Measurements from ENCODE around the gene EXOC2. TPM values are rescaled to one million over a fixed set of nuclear protein-coding genes. Genes with fewer than 3 reads are reported as not detected.
"Not testable (repeated sequence)": the region's sequence is repeated elsewhere in the genome, so short reads cannot be mapped to it uniquely, and the experiment has no call there.

EXOC2 gene
- total RNA-seq, 1 experiment from 2014 or later, result 39.0 TPM

DNA sequence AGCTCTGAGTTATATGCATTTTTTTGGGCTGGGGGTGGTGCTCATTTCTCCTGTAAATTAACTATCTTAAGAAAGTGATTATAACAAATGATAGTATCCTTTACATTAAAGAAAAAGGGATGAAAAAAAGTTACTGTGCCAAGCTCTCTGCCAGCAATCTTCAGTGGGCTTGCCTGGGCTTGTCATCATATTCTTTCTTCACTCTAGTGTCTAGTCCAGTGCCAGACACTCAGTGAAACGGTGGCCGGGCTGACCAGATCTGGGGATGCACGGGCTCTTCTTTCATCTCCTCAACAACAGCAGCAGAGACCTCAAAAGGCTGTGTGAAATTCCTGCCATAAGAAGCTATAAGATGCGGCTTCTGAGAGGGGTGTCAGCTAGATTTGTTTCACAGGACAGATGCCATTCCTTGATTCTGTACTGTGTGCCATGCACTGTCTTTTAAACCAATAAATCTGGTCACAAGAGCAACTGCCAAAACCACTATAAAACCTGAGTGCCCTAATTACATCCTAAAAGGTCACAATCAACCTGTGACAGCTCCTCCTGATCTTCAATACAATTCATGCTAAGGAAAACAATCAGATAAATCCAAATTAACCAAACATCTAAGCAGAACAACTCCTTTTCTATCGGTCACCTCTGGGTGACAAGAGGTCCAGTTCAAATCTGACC is 12.1 kb downstream of the EXOC2 start:
- DNase-seq (ENCODE audit: low spot score), result no peak

DNA sequence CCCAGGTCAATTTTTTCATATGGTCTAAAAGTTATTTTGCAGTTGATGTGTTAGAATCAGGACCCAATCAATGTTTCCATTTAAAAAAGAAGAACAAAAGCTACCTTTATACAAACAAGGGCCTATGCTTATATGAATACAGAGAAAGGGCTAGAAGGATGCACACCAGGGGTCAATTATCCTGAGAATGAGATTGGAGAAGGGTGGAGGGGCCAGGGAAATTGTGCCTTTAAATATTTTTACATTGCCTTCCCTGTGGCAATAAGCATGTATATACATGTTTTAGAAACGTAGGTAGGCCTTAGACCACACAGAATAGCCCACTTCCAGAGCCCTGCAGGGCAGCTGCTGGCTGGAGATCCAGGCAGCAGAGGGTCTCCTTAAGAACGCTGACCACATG is 12.7 kb downstream of the EXOC2 start:
- DNase-seq (ENCODE audit: low spot score), result no peak

DNA sequence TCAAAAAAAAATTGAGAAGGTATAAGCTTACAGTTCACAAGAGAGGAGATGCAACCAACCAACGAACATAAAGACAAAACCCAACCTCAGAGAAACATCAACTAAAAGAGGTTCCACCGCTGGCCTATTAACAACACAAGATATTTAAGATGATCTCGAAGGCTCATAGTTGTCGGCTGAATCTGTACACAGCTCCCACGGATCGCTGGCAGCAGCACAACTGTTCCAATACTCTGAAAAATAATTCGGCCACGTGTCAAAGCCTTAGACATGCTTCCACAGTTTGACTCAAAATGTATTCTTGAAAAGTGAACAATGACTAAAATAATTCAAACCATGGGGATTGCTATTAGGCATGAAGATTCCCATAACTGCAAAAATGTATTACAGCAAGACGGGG is 13.7 kb downstream of the EXOC2 start:
- DNase-seq (ENCODE audit: low spot score), result no peak

DNA sequence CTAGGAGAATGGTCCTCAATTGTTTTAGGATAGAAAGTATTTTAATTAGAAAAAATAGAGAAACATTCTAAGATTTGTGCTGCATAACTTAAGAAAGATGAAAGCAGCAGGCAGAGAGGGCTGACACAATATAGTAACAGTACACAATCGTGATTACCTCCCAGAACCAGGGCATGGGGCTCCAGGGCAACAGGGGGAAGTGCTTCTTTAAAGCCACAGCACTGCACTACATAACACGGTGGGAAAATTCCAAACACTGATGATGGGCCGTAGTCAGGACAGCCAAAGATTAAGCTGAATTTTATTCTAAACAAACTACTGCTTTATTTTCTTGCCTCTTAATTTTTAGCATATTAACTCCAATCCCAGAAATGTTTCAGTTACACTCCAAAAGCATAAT is 14.4 kb downstream of the EXOC2 start:
- DNase-seq (ENCODE audit: low spot score), result no peak

- DNase-seq (ENCODE audit: low spot score), result no peak
Measured at GRCh38 chr6:677919-678318, 15.0 kb downstream of the EXOC2 start.

GRCh38 chr6:674956-675355 is 18.0 kb downstream of the EXOC2 start:
- no peak for DNase-seq (ENCODE audit: low spot score)

DNA sequence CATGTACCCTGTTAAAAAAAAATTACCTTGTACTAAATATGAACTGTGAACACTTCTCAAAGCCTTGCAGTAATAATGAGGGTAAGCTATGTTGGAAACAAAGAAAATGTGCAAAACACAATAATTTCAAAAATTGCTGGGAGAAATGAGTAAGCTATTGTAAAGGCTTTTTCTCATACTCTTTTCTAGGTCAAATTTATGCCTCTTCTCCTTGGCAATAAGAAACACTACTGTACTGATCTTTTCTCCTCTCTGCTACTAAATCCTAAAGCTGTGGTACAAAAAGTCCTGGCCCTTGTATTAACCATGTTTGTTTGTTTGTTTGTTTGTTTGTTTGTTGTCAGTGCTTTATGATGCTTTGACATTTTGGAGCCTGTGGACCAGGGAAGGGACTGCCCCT is 18.5 kb downstream of the EXOC2 start:
- no peak for DNase-seq (ENCODE audit: low spot score)

- no peak for DNase-seq (ENCODE audit: low spot score)
Measured at GRCh38 chr6:667253-667927, 25.5 kb downstream of the EXOC2 start.

DNA sequence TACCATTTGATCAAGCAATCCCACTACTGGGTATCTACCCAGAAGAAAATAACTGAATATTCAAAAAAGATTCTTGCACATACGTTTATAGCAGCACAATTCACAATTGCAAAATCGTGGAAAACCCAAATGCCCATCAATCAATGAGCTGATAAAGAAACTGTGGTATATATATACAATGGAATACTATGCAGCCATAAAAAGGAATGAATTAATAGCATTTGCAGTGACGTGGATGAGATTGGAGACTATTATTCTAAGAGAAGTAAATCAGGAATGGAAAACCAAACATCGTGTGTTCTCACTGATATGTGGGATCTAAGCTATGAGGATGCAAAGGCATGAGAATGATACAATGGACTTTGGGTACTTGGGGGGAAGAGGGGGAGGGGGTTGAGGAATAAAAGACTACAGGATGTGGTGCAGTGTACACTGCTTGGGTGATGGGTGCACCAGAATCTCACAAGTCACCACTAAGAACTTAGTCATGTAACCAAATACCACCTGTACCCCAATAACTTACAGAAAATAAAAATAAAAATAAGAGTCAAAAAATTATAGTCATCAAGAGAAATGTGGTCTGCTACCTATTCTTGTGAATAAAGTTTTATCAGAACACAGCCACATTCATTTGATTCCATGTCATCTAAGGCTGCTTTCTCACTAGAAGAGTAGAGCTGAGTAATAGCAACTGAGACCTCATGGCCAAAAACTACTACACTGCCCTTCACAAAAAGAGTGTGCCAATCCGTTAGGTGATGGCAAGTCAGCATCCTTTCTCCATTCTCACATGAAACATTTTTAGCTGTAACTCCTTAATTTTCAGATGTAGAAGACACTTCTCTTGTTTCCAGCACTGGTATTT is 27.3 kb downstream of the EXOC2 start:
- no peak for DNase-seq (ENCODE audit: low spot score)

GRCh38 chr6:663788-664187 is 29.2 kb downstream of the EXOC2 start:
- DNase-seq (ENCODE audit: low spot score), result not testable (repeated sequence)

DNA sequence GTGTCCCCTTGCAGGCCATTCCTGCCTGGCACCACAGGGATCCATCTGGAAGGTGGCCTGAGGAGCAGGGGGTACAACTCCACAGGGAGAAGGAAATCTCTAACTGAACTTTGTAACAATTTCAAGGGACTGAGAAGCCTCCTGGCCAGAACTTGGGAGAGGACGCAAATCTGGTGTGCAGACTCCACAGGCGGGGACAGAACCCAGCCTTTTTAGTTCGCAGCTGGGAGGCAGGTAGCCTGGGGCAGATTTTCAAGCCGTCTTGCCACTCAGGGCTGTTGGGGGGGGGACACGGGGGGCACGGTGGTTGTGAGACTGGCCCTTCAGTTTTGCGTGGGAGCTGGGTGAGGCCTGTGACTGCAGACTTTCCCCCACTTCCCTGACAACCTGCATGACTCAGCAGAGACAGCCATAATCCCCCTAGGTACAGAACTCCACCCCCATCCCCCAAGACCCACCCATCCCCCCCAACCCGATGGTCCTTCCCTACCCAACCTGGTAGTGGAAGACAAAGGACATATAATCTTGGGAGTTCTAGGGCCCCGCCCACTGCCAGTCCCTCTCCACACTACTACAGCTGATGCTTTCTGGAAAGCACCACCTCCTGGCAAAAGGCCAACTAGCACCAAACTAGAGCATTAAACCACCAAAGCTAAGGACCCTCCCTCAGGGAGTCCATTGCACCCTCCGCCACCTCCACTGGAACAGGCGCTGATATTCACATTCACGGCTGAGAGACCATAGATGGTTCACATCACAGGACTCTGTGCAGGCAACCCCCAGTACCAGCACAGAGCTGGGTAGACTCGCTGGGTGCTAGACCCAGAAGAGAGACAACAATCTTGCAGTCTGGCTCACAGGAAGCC is 33.0 kb downstream of the EXOC2 start:
- DNase-seq (ENCODE audit: low spot score), result peak; percentile 10

GRCh38 chr6:658244-658643 is 34.7 kb downstream of the EXOC2 start:
- DNase-seq (ENCODE audit: low spot score), result peak; percentile 36

GRCh38 chr6:657743-658142 is 35.2 kb downstream of the EXOC2 start:
- DNase-seq (ENCODE audit: low spot score), result no peak

- DNase-seq (ENCODE audit: low spot score), result no peak
Measured at GRCh38 chr6:656460-657252, 36.3 kb downstream of the EXOC2 start, which contains the start of gene HUS1B. HUS1B (minus strand) TSS chr6:657100; CDS start chr6:656944, 156 bp downstream.

GRCh38 chr6:654136-654535 is 38.8 kb downstream of the EXOC2 start:
- no peak for DNase-seq (ENCODE audit: low spot score)

GRCh38 chr6:652865-653264 is 40.1 kb downstream of the EXOC2 start:
- no peak for DNase-seq (ENCODE audit: low spot score)

- no peak for DNase-seq (ENCODE audit: low spot score)
Measured at GRCh38 chr6:650098-650497, 42.8 kb downstream of the EXOC2 start.

DNA sequence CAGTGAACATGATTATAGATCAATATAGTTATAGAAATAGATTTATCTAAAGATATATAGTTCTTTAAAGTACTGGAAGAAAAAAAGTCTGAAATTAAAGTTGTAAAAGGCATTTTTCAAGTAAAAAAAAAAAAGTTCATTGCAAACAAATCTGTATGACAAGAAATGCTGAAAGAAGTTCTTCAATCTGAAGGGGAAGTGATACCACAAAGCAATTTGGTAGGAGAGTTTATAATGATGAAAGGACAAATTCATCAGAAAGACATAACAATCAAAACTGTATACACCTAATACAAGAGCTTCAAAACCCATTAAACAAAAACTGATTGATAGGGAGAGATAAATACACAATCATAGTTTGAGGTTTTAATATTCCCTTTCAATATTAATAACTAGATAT is 50.1 kb downstream of the EXOC2 start:
- DNase-seq (ENCODE audit: low spot score), result no peak

DNA sequence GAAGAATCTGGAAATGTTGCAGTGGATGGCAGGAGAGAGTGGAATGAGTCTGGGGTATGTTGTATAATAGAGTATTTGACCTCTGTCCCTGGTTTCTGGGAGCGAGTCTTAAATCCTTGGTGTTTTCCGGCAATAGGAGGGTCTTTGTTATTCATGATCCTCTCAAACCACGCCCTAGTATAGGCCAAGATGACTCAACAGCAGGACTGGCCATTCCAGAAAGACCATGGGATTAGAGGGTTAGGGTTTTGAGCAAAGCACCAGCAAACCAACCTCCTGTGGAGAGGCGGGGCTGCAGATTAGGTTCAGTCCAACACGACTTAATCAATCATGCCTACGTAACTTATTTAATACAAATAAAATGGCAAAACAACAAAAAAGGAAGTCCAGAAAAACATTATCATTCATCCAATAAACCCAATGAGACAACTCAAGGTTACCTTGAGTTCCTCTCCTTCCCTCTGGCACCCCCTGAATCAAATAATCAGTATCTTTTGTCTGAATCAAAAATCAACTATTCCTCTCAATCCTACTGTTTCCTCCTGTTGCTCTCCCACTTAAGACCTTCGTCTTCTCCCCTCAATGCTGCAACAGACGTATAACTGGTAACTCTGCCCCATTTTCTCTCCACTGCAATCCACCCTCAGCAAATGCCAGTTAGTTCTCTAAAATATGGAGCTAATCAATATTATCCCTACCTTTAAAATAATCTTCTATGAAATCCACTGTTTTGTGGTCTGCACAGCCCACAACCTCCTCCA is 51.5 kb downstream of the EXOC2 start:
- DNase-seq (ENCODE audit: low spot score), result no peak

DNA sequence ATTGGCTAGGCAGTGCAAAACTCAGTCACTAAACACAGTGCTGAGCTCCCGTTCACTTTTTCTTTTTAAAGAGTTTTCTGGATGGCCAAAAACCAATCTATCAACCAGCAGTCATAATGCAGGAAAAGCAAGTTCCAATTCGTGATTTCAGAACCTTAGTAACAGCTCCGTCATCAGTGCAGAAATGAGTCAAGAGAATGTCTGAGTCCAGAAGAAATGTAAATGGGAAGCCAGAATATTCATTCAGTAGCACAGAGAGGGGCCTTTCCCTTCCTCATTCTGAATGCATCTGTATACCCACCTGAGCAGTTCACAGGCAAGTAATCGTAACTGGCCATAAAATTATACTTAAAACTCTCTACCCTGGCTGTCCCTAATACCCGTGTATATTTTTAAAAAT is 56.5 kb downstream of the EXOC2 start:
- DNase-seq (ENCODE audit: low spot score), result no peak
